Neural cell (in vitro differentiated cells): Measurements from ENCODE around the gene ALDH4A1. TPM values are rescaled to one million over a fixed set of nuclear protein-coding genes. Genes with fewer than 3 reads are reported as not detected.

Source experiments
- H2AFZ ChIP-seq: fragments of 200-600, 300-800 bp; sonication (generic), shearing (Covaris generic); 2 replicates; pipeline ENCODE4 v1.6.0; 2014; ENCODE audit warnings: low read depth, mild to moderate bottlenecking, antibody characterized with exemption, low read length, moderate library complexity
- H3F3A ChIP-seq: fragments of 200-600 bp; shearing (Covaris generic); 2 replicates; pipeline ENCODE4 v1.6.1; 2016; ENCODE audit warnings: mild to moderate bottlenecking, moderate library complexity, mixed read lengths, antibody characterized with exemption, low read length; ENCODE audit not compliant: insufficient read depth, poor library complexity, severe bottlenecking
- H3K27ac ChIP-seq: fragments of 200-600, 300-800 bp; sonication (generic), shearing (Covaris generic); 2 replicates; pipeline ENCODE4 v1.5.1; 2014; ENCODE audit warnings: mild to moderate bottlenecking, low read length, moderate library complexity
- H3K27me3 ChIP-seq: fragments of 300-800, 200-600 bp; sonication (generic), shearing (Covaris generic); 2 replicates; pipeline ENCODE4 v1.6.0; 2014; ENCODE audit warnings: mild to moderate bottlenecking, low read depth, low read length, moderate library complexity; ENCODE audit not compliant: insufficient read depth
- H3K36me3 ChIP-seq: fragments of 300-800, 200-600 bp; sonication (generic), shearing (Covaris generic); 2 replicates; pipeline ENCODE4 v1.5.1; 2014; ENCODE audit warnings: mild to moderate bottlenecking, antibody characterized with exemption, low read length, moderate library complexity; ENCODE audit not compliant: insufficient read depth
- H3K4me2 ChIP-seq: fragments of 300-800, 200-600 bp; sonication (generic), shearing (Covaris generic); 2 replicates; pipeline ENCODE4 v1.6.0; 2014; ENCODE audit warnings: mild to moderate bottlenecking, low read length
- H3K4me3 ChIP-seq: fragments of 300-800, 200-600 bp; sonication (generic), shearing (Covaris generic); 2 replicates; pipeline ENCODE4 v1.5.1; 2014; ENCODE audit warnings: mild to moderate bottlenecking, low read length, moderate library complexity
- H3K79me2 ChIP-seq: fragments of 200-600 bp; shearing (Covaris generic); replicated peaks from 2 replicates; pipeline ENCODE4 v1.6.0; 2014; ENCODE audit warnings: mild to moderate bottlenecking, low read length, moderate library complexity; ENCODE audit not compliant: insufficient read depth
- H3K9ac ChIP-seq: fragments of 300-800, 200-600 bp; sonication (generic), shearing (Covaris generic); 2 replicates; pipeline ENCODE4 v1.6.1; 2016; ENCODE audit warnings: mild to moderate bottlenecking, low read length, mixed read lengths
- H3K9me2 ChIP-seq: fragments of 200-600 bp; shearing (Covaris generic); 2 replicates; pipeline ENCODE4 v1.6.1; 2016; ENCODE audit warnings: mild to moderate bottlenecking, low read length, mixed read lengths; ENCODE audit not compliant: insufficient read depth
- H3K9me3 ChIP-seq: fragments of 200-600, 300-800 bp; sonication (generic), shearing (Covaris generic); 2 replicates; pipeline ENCODE4 v1.6.1; 2016; ENCODE audit warnings: mild to moderate bottlenecking, mixed run types, low read length, moderate library complexity, mixed read lengths
- H4K20me1 ChIP-seq: fragments of 200-600 bp; shearing (Covaris generic); 2 replicates; pipeline ENCODE4 v1.6.1; 2016; ENCODE audit warnings: mild to moderate bottlenecking, mixed run types; ENCODE audit not compliant: insufficient read depth
- CTCF ChIP-seq: fragments of 450-650 bp; IDR thresholded peaks from 2 replicates; pipeline ENCODE4 v1.5.1; 2014; ENCODE audit warnings: antibody characterized with exemption, mild to moderate bottlenecking, moderate library complexity; ENCODE audit not compliant: poor library complexity, severe bottlenecking
- EP300 ChIP-seq: fragments of 450-650 bp; conservative IDR thresholded peaks from 2 replicates; pipeline ENCODE4 v1.6.1; 2014; ENCODE audit warnings: antibody characterized with exemption, mild to moderate bottlenecking, moderate library complexity; ENCODE audit not compliant: poor library complexity, severe bottlenecking
- EZH2 ChIP-seq: fragments of 200-600, 300-800 bp; shearing (Covaris generic), sonication (generic); IDR thresholded peaks from 2 replicates; pipeline ENCODE4 v1.6.1; 2014; ENCODE audit warnings: antibody characterized with exemption, low read length, borderline replicate concordance, mild to moderate bottlenecking; ENCODE audit not compliant: insufficient read depth, poor library complexity, severe bottlenecking
- MXI1 ChIP-seq: fragments of 450-650 bp; conservative IDR thresholded peaks from 2 replicates; pipeline ENCODE4 v1.6.1; 2014; ENCODE audit warnings: antibody characterized with exemption, mild to moderate bottlenecking; ENCODE audit not compliant: poor library complexity, severe bottlenecking
- POLR2AphosphoS5 ChIP-seq: IDR thresholded peaks from 2 replicates; pipeline ENCODE4 v1.6.1; 2012
- RAD21 ChIP-seq: fragments of 450-650 bp; conservative IDR thresholded peaks from 2 replicates; pipeline ENCODE4 v1.6.1; 2014; ENCODE audit warnings: antibody characterized with exemption, mild to moderate bottlenecking, moderate library complexity
- REST ChIP-seq: IDR thresholded peaks from 2 replicates; pipeline ENCODE4 v1.6.1; 2012; ENCODE audit warnings: borderline replicate concordance
- SMC3 ChIP-seq: fragments of 450-650 bp; conservative IDR thresholded peaks from 2 replicates; pipeline ENCODE4 v1.6.1; 2014; ENCODE audit warnings: antibody characterized with exemption, mild to moderate bottlenecking, moderate library complexity; ENCODE audit not compliant: poor library complexity
- TAF1 ChIP-seq: IDR thresholded peaks from 2 replicates; pipeline ENCODE4 v1.6.1; 2012; ENCODE audit warnings: low read depth
- polyA plus RNA-seq: library from polyadenylated mRNA; depleted of rRNA; stranded (reverse); fragments of >200 nt; gene quantifications from 2 replicates; pipeline ENCODE4 v1.2.3, GENCODE V29; 2014

Gene ALDH4A1
- polyA plus RNA-seq, 1 donor from 2014 or later, result 11.0 TPM

- no peaks in the 10 kb centered on the region for H3K36me3 ChIP-seq
- H4K20me1 ChIP-seq, result no peaks in the 10 kb centered on the region
- H3K27ac ChIP-seq, result no peak overlapping the region
- no peaks in the 10 kb centered on the region for H3K79me2 ChIP-seq
- H2AFZ ChIP-seq, result no peak overlapping the region
- H3F3A ChIP-seq, result no peaks in the 10 kb centered on the region
- H3K4me3 ChIP-seq, result no peak overlapping the region
- no peak overlapping the region for H3K9ac ChIP-seq
- TF ChIP-seq EP300, result no peak
- TF ChIP-seq CTCF, result no peak
- no peak for TF ChIP-seq TAF1
- no peak for TF ChIP-seq SMC3
- TF ChIP-seq REST, result no peak
- no peak for TF ChIP-seq RAD21
- TF ChIP-seq EZH2, result no peak
- TF ChIP-seq MXI1, result no peak
- TF ChIP-seq POLR2AphosphoS5, result no peak
- H3K9me2 ChIP-seq, result no peaks in the 10 kb centered on the region
- H3K27me3 ChIP-seq, result no peaks in the 10 kb centered on the region
- H3K4me2 ChIP-seq, result no peak overlapping the region
- no peaks in the 10 kb centered on the region for H3K9me3 ChIP-seq
These were observed 16.4 kb downstream of the ALDH4A1 start for GRCh38 chr1:18886003-18886335.

GRCh38 chr1:18885311-18886002 is 16.9 kb downstream of the ALDH4A1 start:
- Histone ChIP-seq H3K27ac (no peak overlapping the region), H3K4me3 (no peak overlapping the region), H3K4me2 (no peak overlapping the region), H3K79me2 (no peaks in the 10 kb centered on the region), H3K27me3 (no peaks in the 10 kb centered on the region), H3K9me3 (no peaks in the 10 kb centered on the region), H3F3A (no peaks in the 10 kb centered on the region), H3K9ac (no peak overlapping the region), H2AFZ (no peak overlapping the region), H4K20me1 (no peaks in the 10 kb centered on the region), H3K36me3 (no peaks in the 10 kb centered on the region), H3K9me2 (no peaks in the 10 kb centered on the region)
- no peak for TF ChIP-seq EP300
- no peak for TF ChIP-seq TAF1
- no peak for TF ChIP-seq EZH2
- no peak for TF ChIP-seq RAD21
- no peak for TF ChIP-seq POLR2AphosphoS5
- TF ChIP-seq REST, result no peak
- no peak for TF ChIP-seq CTCF
- no peak for TF ChIP-seq SMC3
- no peak for TF ChIP-seq MXI1
